ENCODE measurements around the gene HP. TPM values are rescaled to one million over a fixed set of nuclear protein-coding genes. Genes with fewer than 3 reads are reported as not detected.

HP gene
- total RNA-seq, 1 experiment from 2014 or later, result 10.0 TPM

- no peaks in the 10 kb centered on the region for H3K4me1 Mint-ChIP-seq
- no peak overlapping the region for H3K27ac Mint-ChIP-seq
- peaks cover 41% of the 10 kb centered on the region for H3K36me3 Mint-ChIP-seq
- DNase-seq (ENCODE audit: low spot score) (no peak), ATAC-seq (no peak)
- TF ChIP-seq ZNF121 (CRISPR knock-in tag; IDR thresholded peaks at IDR 0.05), result no peak
- no peak for TF ChIP-seq SP1 (CRISPR knock-in tag; conservative IDR thresholded peaks at IDR 0.05)
- TF ChIP-seq PREB (CRISPR knock-in tag; IDR thresholded peaks at IDR 0.05; ENCODE audit: borderline replicate concordance), result no peak
- no peak for TF ChIP-seq ZNF671 (CRISPR knock-in tag; IDR thresholded peaks at IDR 0.05)
- no peak for TF ChIP-seq GABPB1 (CRISPR knock-in tag; IDR thresholded peaks at IDR 0.05)
- no peak for TF ChIP-seq STAT6 (CRISPR knock-in tag; conservative IDR thresholded peaks at IDR 0.05; ENCODE audit: low read depth)
- TF ChIP-seq TEAD1 (CRISPR knock-in tag; IDR thresholded peaks at IDR 0.05), result no peak
- no peak for TF ChIP-seq ARID4B (CRISPR knock-in tag; IDR thresholded peaks at IDR 0.05; ENCODE audit: borderline replicate concordance)
- TF ChIP-seq SMAD3 (CRISPR knock-in tag; IDR thresholded peaks at IDR 0.05; ENCODE audit: borderline replicate concordance), result no peak
- no peak for TF ChIP-seq NR1H2 (CRISPR knock-in tag; IDR thresholded peaks at IDR 0.05)
- no peak for TF ChIP-seq IRF2 (CRISPR knock-in tag; IDR thresholded peaks at IDR 0.05; ENCODE audit: borderline replicate concordance, low read depth)
- TF ChIP-seq CDX4 (CRISPR knock-in tag; IDR thresholded peaks at IDR 0.05; ENCODE audit: borderline replicate concordance), result no peak
- no peak for TF ChIP-seq ATF1 (CRISPR knock-in tag; IDR thresholded peaks at IDR 0.05)
- no peak for TF ChIP-seq ZNF512 (CRISPR knock-in tag; IDR thresholded peaks at IDR 0.05; ENCODE audit: borderline replicate concordance)
- TF ChIP-seq MXD4 (CRISPR knock-in tag; IDR thresholded peaks at IDR 0.05; ENCODE audit: borderline replicate concordance), result no peak
- no peak for TF ChIP-seq AR (CRISPR knock-in tag; IDR thresholded peaks at IDR 0.05)
- H3K27me3 Mint-ChIP-seq (ENCODE audit: low read depth), result no peaks in the 10 kb centered on the region
- H3K4me3 Mint-ChIP-seq, result no peak overlapping the region
- ChIA-PET CTCF (no interaction called here), POLR2A (no interaction called here)
- no peaks in the 10 kb centered on the region for H3K9me3 Mint-ChIP-seq
Measured at GRCh38 chr16:72015124-72015523, 39.2 kb upstream of the HP start.
